Measurements from ENCODE around the gene VARS2.

The VARS2 gene

DNA sequence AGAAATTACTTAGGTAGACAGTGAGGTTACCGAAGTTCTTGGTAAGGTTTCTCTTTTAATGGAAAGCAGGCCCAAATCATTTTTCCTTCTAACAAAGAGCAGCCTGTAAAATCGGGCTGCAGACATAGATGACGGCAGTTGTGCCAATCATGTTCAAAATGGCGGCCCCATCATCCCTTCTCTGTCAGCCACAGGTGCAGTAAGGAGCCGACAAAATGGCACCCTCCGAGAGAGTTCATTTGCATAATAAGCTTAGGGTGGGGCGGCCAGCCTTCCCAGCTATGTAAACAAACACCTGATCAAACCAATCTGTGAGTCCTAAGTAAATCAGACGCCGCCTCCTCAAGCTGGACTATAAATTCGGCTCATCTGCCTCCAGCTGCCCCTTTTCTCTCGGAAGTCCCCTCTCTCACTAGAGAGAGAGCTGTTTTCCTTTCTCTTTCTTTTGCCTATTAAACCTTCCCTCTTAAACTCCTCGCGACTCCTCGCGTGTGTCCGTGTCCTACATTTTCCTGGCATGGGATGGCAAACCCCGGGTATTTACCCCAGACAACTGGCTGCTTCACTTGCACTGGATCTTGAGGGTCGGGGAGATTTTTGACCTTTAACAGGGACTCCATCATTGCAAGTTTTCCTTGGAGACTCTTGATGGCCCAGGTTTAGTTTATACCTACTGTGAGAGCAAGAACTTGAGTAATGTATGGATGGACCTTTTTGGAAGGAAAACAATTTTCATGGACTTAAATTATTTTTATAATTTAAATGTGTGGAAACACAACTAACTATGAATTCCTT, 38.6 kb upstream of the VARS2 start:
- no peak for DNase-seq
- H3K4me1 ChIP-seq, result no peaks in the 10 kb centered on the region; the same call in 1 of the 2 replicates
- TF ChIP-seq, protein P1, sequence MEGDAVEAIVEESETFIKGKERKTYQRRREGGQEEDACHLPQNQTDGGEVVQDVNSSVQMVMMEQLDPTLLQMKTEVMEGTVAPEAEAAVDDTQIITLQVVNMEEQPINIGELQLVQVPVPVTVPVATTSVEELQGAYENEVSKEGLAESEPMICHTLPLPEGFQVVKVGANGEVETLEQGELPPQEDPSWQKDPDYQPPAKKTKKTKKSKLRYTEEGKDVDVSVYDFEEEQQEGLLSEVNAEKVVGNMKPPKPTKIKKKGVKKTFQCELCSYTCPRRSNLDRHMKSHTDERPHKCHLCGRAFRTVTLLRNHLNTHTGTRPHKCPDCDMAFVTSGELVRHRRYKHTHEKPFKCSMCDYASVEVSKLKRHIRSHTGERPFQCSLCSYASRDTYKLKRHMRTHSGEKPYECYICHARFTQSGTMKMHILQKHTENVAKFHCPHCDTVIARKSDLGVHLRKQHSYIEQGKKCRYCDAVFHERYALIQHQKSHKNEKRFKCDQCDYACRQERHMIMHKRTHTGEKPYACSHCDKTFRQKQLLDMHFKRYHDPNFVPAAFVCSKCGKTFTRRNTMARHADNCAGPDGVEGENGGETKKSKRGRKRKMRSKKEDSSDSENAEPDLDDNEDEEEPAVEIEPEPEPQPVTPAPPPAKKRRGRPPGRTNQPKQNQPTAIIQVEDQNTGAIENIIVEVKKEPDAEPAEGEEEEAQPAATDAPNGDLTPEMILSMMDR (IDR thresholded peaks at IDR 0.05; ENCODE audit: low read depth, low read length), result no peak

GRCh38 chr6:30876039-30876730, 37.9 kb upstream of the VARS2 start:
- Histone ChIP-seq H3K36me3 (no peaks in the 10 kb centered on the region), H3K9me3 (no peaks in the 10 kb centered on the region), H3K4me3 (ENCODE audit: low read depth, low read length) (no peak overlapping the region), H3K27me3 (no peaks in the 10 kb centered on the region), H3K4me1 (no peaks in the 10 kb centered on the region; the same call in 1 of the 2 replicates)
- DNase-seq, result no peak
- TF ChIP-seq, protein P1 (IDR thresholded peaks at IDR 0.05; ENCODE audit: low read depth, low read length), result no peak

More for the DNA sequence above, 38.6 kb upstream of the VARS2 start:
- no peaks in the 10 kb centered on the region for H3K36me3 ChIP-seq
- no peaks in the 10 kb centered on the region for H3K27me3 ChIP-seq
- H3K9me3 ChIP-seq, result no peaks in the 10 kb centered on the region
- H3K4me3 ChIP-seq (ENCODE audit: low read depth, low read length), result no peak overlapping the region

DNA sequence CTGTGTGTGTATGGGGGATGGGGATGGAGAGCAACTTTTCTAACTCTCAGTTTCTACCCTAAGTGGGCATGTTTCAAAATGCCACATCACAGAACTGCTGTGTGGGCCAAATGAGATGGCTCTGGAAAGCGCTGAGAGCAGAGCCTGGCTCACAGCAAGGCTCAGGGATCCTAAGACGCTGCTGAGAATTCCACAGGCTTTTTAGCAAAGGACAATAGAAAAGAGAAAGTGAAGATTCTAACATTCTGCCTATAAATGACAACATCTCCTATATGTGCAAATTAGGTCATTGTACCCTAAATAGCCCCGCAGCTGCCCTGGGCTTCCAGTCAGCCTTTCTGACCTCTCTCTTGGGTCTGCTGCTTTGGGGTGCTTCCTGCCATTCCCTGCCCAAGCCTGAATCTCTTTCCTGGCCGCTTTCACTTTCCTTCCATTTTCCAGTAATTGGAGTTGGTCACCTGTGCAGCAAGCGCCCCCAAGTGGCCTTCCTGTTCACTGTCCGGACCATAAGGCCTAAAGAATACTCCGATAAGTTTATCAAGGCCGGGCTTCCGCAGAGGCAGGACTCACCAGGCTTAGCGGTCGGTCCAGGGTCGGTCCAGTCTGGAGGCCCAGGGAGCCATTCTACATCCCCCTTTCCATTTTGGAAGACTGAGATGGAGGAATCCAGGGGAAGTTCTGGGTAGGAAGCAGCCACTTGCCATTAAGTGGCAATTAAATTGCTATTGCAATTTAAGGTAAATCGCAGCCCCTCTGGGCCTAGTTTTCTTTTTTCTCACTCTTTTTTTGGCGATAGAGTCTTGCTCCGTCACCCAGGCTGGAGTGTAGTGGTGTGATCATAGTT, 36.4 kb upstream of the VARS2 start:
- H3K4me3 ChIP-seq (ENCODE audit: low read depth, low read length), result peak overlapping the region; percentile 60
- no peaks in the 10 kb centered on the region for H3K9me3 ChIP-seq
- peak; percentile 87 for DNase-seq
- H3K4me1 ChIP-seq, result peaks cover 7% of the 10 kb centered on the region
- H3K27me3 ChIP-seq, result no peaks in the 10 kb centered on the region
- TF ChIP-seq, protein P1 (IDR thresholded peaks at IDR 0.05; ENCODE audit: low read depth, low read length), result peak; percentile 94
- H3K36me3 ChIP-seq, result no peaks in the 10 kb centered on the region

DNA sequence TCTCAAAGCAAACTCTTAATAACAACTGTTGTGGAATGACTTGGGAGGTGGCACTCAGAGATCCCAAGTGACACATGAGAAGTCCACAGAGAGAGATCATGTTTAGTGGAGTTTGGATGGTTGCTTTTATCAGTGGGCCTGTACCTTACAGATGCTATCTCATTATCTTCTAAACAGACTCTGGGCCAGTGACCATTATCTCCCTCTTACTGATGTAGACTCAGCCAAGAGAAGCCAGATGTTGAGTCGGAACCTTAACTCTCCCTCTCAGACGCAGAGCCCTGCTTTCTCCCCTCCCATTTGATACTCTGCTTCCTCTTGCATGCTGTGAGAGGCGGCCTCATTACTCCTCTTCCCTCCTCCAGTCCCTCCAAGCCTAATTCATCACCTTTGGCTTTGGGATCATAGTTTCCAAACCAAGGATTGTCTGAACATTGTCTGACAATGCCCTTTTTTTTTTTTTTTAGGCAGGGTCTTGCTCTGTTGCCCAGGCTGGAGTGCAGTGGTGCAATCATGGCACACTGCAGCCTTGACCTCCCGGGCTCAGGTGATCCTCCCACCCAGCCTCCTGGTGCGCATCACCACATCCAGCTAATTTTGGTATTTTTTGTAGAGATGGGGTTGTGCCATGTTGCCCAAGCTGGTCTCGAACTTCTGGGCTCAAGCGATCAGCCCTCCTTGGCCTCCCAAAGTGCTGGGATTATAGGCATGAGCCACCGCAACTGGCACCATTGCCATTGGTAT, 34.2 kb upstream of the VARS2 start:
- H3K9me3 ChIP-seq, result no peaks in the 10 kb centered on the region
- no peaks in the 10 kb centered on the region for H3K36me3 ChIP-seq
- no peak overlapping the region for H3K4me3 ChIP-seq (ENCODE audit: low read depth, low read length)
- TF ChIP-seq, protein P1 (IDR thresholded peaks at IDR 0.05; ENCODE audit: low read depth, low read length), result no peak
- H3K27me3 ChIP-seq, result no peaks in the 10 kb centered on the region
- peaks cover 18% of the 10 kb centered on the region for H3K4me1 ChIP-seq
- no peak for DNase-seq

DNA sequence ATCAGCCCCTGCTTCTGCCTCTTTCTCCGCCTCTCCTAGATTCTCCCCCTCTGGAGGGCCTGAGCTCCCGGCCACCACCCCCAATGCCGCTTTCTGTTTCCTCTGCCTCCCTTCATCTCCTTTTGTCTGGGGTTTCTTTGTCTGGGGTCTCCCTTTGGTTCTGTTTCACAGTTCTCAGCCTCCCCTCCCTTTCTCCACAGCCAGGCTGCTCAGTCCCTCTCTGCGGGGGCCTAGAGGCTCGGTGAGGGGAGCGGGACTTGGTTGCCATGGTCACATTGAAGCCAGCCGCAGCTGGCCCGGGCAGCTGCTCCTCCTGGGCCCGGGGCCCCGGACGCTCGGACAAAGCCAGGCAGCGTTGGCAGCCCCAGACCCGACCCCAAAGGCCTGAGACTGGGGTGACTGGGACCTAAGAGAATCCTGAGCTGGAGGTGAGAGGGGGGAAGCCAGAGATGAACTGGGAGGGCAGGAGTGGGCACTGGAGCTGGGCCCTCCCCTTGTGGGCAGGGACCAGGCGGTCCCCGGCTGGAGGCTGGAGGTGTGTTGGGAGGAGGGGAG, 33.3 kb upstream of the VARS2 start:
- peaks cover 27% of the 10 kb centered on the region for H3K4me1 ChIP-seq
- H3K9me3 ChIP-seq, result no peaks in the 10 kb centered on the region
- no peak overlapping the region for H3K4me3 ChIP-seq (ENCODE audit: low read depth, low read length)
- DNase-seq, result no peak
- H3K27me3 ChIP-seq, result no peaks in the 10 kb centered on the region
- no peaks in the 10 kb centered on the region for H3K36me3 ChIP-seq
- TF ChIP-seq, protein P1 (IDR thresholded peaks at IDR 0.05; ENCODE audit: low read depth, low read length), result no peak
